SK-N-SH treated with all-trans-retinoic acid at 6 μM for 48 hours (cell line): Measurements from ENCODE around the gene TMEM259.

ENCODE experiments used
- ATAC-seq: fragments of 200-7000 bp; cut with Tn5 transposase; 3 replicates; pipeline ENCODE4 v1.9.1; 2020; ENCODE audit warnings: mild to moderate bottlenecking, moderate library complexity
- BACH2 ChIP-seq: fragments of 250-450 bp; sonication (Bioruptor Pico); IDR thresholded peaks from 2 replicates; pipeline ENCODE4 v1.9.0; 2021; ENCODE audit warnings: mild to moderate bottlenecking, borderline replicate concordance
- ESRRG ChIP-seq: fragments of 250-450 bp; sonication (Bioruptor Pico); IDR thresholded peaks from 2 replicates; pipeline ENCODE4 v1.6.1; 2021; ENCODE audit warnings: mild to moderate bottlenecking
- ISL1 ChIP-seq: fragments of 250-450 bp; sonication (Bioruptor Pico); IDR thresholded peaks from 2 replicates; pipeline ENCODE4 v2.1.2; 2022; ENCODE audit warnings: mild to moderate bottlenecking, moderate library complexity
- OSR1 ChIP-seq: fragments of 250-450 bp; sonication (Bioruptor Pico); IDR thresholded peaks from 2 replicates; pipeline ENCODE4 v1.8.0; 2022; ENCODE audit warnings: moderate library complexity, mild to moderate bottlenecking, inconsistent platforms
- PPARA ChIP-seq: fragments of 250-450 bp; sonication (Bioruptor Pico); IDR thresholded peaks from 2 replicates; pipeline ENCODE4 v1.5.0; 2020; ENCODE audit warnings: mild to moderate bottlenecking, borderline replicate concordance
- RARB ChIP-seq: fragments of 250-450 bp; sonication (Bioruptor Pico); IDR thresholded peaks from 2 replicates; pipeline ENCODE4 v1.8.0; 2021; ENCODE audit warnings: mild to moderate bottlenecking, moderate library complexity
- SNAI2 ChIP-seq: fragments of 250-450 bp; sonication (Bioruptor Pico); IDR thresholded peaks from 2 replicates; pipeline ENCODE4 v1.5.0; 2020; ENCODE audit warnings: mild to moderate bottlenecking, moderate library complexity
- TCF4 ChIP-seq: fragments of 250-450 bp; sonication (Bioruptor Pico); IDR thresholded peaks from 2 replicates; pipeline ENCODE4 v1.8.0; 2021; ENCODE audit warnings: mild to moderate bottlenecking, moderate library complexity, borderline replicate concordance
- TOX ChIP-seq: fragments of 250-450 bp; sonication (Bioruptor Pico); IDR thresholded peaks from 2 replicates; pipeline ENCODE4 v1.8.0; 2021; ENCODE audit warnings: mild to moderate bottlenecking, moderate library complexity, borderline replicate concordance
- ZC3H10 ChIP-seq: fragments of 250-450 bp; sonication (Bioruptor Pico); IDR thresholded peaks from 2 replicates; pipeline ENCODE4 v1.5.1; 2021; ENCODE audit warnings: mild to moderate bottlenecking, moderate library complexity
- ZFP3 ChIP-seq: fragments of 250-450 bp; sonication (Bioruptor Pico); IDR thresholded peaks from 2 replicates; pipeline ENCODE4 v1.5.0; 2020; ENCODE audit warnings: mild to moderate bottlenecking, moderate library complexity
- ZFP30 ChIP-seq: fragments of 450-650 bp; formaldehyde crosslinking; IDR thresholded peaks from 2 replicates; pipeline ENCODE4 v1.5.0; 2022; ENCODE audit warnings: mild to moderate bottlenecking, moderate library complexity
- ZNF565 ChIP-seq: fragments of 450-650 bp; formaldehyde crosslinking; conservative IDR thresholded peaks from 2 replicates; pipeline ENCODE4 v1.5.0; 2020; ENCODE audit warnings: low read depth, mild to moderate bottlenecking, moderate library complexity
- ZNF70 ChIP-seq: fragments of 450-650 bp; formaldehyde crosslinking; IDR thresholded peaks from 2 replicates; pipeline ENCODE4 v1.5.0; 2020; ENCODE audit warnings: mild to moderate bottlenecking, moderate library complexity
- ZNF8 ChIP-seq: fragments of 450-650 bp; formaldehyde crosslinking; IDR thresholded peaks from 2 replicates; pipeline ENCODE4 v1.5.0; 2020; ENCODE audit warnings: mild to moderate bottlenecking, moderate library complexity
- TF ChIP-seq, protein P1 (sequence below): fragments of 250-450 bp; sonication (Bioruptor Pico); IDR thresholded peaks from 2 replicates; pipeline ENCODE4 v1.5.1; 2021; ENCODE audit warnings: mild to moderate bottlenecking, moderate library complexity
- TF ChIP-seq, protein P2 (sequence below): fragments of 250-450 bp; sonication (Bioruptor Pico); IDR thresholded peaks from 2 replicates; pipeline ENCODE4 v1.8.0; 2021; ENCODE audit warnings: low read depth, mild to moderate bottlenecking, moderate library complexity, borderline replicate concordance
- TF ChIP-seq, protein P3 (sequence below): fragments of 250-450 bp; sonication (Bioruptor Pico); IDR thresholded peaks from 2 replicates; pipeline ENCODE4 v1.5.0; 2020; ENCODE audit warnings: mild to moderate bottlenecking, moderate library complexity
- TF ChIP-seq, protein P4 (sequence below): fragments of 250-450 bp; sonication (Bioruptor Pico); IDR thresholded peaks from 2 replicates; pipeline ENCODE4 v1.5.1; 2020; ENCODE audit warnings: low read depth, mild to moderate bottlenecking, moderate library complexity

Gene TMEM259

DNA sequence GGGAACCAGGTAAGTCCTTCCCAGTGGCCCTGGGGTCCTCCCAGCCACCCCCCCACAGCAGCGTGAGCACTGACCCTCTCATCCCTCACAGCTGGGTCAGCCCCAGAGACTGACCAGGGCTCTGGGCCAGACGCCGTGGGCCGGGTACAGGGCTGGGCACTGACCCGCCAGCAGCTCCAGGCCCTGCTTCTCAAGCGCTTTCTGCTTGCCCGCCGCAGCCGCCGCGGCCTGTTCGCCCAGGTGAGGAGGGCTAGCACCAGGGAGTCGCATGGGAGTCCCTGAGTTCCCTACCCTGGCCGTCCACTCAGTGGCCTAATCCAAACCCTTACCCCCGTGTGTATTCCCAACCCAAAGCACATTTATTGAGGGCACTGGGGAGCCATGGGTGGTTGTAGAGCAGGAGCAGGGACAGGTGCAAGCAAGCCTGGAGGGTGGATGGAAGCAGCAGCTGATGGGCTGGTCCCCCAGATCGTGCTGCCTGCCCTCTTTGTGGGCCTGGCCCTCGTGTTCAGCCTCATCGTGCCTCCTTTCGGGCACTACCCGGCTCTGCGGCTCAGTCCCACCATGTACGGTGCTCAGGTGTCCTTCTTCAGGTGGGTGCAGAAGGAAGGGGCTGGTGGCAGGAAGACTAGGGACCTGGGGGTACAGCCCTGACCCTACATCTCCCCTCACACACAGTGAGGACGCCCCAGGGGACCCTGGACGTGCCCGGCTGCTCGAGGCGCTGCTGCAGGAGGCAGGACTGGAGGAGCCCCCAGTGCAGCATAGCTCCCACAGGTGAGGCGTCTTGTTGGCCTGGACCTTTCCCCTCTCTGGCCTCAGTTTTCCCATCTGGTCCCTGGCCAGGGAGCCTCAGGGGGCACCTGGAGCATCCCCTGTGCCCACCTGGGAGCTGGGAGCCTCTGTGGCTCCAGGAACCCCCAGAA is 33.4 kb upstream of the TMEM259 start:
- ATAC-seq, result no peak; the same call in 2 of the 3 replicates
- TF ChIP-seq ZFP30 (CRISPR knock-in tag) (no peak), ZNF70 (no peak), ZNF8 (CRISPR knock-in tag) (no peak), ZC3H10 (CRISPR knock-in tag) (no peak), BACH2 (no peak), ZFP3 (no peak), OSR1 (CRISPR knock-in tag) (no peak), SNAI2 (no peak), RARB (CRISPR knock-in tag) (no peak), ISL1 (CRISPR knock-in tag) (no peak)
- TF ChIP-seq, protein P1, sequence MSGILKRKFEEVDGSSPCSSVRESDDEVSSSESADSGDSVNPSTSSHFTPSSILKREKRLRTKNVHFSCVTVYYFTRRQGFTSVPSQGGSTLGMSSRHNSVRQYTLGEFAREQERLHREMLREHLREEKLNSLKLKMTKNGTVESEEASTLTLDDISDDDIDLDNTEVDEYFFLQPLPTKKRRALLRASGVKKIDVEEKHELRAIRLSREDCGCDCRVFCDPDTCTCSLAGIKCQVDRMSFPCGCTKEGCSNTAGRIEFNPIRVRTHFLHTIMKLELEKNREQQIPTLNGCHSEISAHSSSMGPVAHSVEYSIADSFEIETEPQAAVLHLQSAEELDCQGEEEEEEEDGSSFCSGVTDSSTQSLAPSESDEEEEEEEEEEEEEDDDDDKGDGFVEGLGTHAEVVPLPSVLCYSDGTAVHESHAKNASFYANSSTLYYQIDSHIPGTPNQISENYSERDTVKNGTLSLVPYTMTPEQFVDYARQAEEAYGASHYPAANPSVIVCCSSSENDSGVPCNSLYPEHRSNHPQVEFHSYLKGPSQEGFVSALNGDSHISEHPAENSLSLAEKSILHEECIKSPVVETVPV, result no peak
- TF ChIP-seq, protein P2, sequence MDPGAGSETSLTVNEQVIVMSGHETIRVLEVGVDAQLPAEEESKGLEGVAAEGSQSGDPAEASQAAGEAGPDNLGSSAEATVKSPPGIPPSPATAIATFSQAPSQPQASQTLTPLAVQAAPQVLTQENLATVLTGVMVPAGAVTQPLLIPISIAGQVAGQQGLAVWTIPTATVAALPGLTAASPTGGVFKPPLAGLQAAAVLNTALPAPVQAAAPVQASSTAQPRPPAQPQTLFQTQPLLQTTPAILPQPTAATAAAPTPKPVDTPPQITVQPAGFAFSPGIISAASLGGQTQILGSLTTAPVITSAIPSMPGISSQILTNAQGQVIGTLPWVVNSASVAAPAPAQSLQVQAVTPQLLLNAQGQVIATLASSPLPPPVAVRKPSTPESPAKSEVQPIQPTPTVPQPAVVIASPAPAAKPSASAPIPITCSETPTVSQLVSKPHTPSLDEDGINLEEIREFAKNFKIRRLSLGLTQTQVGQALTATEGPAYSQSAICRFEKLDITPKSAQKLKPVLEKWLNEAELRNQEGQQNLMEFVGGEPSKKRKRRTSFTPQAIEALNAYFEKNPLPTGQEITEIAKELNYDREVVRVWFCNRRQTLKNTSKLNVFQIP (CRISPR knock-in tag), result no peak
- TF ChIP-seq, protein P3, sequence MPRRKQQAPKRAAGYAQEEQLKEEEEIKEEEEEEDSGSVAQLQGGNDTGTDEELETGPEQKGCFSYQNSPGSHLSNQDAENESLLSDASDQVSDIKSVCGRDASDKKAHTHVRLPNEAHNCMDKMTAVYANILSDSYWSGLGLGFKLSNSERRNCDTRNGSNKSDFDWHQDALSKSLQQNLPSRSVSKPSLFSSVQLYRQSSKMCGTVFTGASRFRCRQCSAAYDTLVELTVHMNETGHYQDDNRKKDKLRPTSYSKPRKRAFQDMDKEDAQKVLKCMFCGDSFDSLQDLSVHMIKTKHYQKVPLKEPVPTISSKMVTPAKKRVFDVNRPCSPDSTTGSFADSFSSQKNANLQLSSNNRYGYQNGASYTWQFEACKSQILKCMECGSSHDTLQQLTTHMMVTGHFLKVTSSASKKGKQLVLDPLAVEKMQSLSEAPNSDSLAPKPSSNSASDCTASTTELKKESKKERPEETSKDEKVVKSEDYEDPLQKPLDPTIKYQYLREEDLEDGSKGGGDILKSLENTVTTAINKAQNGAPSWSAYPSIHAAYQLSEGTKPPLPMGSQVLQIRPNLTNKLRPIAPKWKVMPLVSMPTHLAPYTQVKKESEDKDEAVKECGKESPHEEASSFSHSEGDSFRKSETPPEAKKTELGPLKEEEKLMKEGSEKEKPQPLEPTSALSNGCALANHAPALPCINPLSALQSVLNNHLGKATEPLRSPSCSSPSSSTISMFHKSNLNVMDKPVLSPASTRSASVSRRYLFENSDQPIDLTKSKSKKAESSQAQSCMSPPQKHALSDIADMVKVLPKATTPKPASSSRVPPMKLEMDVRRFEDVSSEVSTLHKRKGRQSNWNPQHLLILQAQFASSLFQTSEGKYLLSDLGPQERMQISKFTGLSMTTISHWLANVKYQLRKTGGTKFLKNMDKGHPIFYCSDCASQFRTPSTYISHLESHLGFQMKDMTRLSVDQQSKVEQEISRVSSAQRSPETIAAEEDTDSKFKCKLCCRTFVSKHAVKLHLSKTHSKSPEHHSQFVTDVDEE, result no peak
- TF ChIP-seq, all 23 proteins: peak for 0

DNA sequence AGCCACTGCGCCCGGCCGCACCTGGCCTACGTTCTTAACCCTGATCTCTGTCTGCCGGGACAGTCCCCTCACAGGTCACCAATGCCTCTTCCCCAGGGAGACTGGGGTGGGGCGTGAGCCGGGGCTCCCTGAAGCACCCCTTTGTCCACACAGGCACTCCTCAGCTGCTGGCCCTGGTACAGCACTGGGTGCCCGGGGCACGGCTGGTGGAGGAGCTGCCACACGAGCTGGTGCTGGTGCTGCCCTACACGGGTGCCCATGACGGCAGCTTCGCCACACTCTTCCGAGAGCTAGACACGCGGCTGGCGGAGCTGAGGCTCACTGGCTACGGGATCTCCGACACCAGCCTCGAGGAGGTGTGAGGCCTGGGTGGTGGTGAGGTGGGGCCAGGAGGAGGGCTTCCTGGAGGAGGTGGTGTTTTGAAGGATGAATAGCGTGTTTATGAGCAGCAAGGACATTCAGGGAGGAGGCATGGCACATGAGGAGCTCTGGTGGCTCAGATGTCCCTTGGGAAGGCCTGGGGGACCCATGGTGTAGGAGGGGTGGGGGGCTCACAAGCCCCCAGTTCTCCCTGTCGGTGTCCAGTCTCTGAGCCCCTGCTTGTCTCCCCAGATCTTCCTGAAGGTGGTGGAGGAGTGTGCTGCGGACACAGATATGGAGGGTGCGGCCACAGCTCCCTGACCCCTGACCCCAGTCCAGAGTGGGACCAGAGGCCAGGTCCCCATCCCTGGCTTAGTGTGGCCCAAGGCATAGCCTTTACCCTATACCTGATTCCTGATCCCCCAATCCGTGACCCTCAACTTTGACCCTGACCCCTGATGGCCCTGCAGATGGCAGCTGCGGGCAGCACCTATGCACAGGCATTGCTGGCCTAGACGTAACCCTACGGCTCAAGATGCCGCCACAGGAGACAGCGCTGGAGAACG is 32.5 kb upstream of the TMEM259 start:
- TF ChIP-seq TCF4 (CRISPR knock-in tag) (no peak), RARB (CRISPR knock-in tag) (no peak), TOX (no peak), ZNF70 (no peak)
- TF ChIP-seq, all 23 proteins: peak for 0
- ATAC-seq, result peak; percentile 21; the same call in 1 of the 3 replicates

DNA sequence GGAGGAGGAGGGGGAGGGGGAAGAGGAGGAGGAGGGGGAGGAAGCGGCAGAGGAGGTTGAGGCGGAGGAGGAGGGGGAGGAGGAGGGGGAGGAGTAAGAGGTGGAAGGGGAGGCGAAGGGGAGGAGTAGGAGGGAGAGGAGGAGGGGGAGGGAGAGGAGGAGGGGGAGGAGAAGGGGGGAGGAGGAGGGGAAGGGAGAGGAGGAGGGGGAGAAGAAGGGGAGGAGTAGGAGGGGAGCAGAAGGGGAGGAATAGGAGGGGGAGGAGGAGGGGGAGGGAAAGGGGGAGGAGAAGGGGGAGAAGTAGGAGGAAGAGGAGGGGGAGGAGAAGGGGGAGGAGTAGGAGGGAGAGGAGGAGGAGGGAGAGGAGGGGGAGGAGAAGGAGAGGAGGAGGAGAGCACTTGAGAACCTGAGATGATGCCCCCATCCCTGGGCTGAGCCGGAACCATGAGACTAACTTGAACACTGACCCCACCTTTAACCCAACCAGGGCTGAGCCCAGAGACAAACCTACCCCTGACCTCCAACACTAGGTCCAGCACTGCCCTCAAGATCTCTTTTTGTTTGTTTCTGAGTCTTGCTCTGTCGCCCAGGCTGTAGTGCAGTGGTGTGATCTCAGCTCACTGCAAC is 31.5 kb upstream of the TMEM259 start:
- ATAC-seq, result no peak; the same call in 2 of the 3 replicates
- TF ChIP-seq ZNF565 (CRISPR knock-in tag) (no peak), BACH2 (no peak), RARB (CRISPR knock-in tag) (no peak), TCF4 (CRISPR knock-in tag) (no peak), TOX (no peak), OSR1 (CRISPR knock-in tag) (no peak), ESRRG (CRISPR knock-in tag) (no peak), ZC3H10 (CRISPR knock-in tag) (no peak), PPARA (CRISPR knock-in tag) (no peak)
- TF ChIP-seq, protein P4, sequence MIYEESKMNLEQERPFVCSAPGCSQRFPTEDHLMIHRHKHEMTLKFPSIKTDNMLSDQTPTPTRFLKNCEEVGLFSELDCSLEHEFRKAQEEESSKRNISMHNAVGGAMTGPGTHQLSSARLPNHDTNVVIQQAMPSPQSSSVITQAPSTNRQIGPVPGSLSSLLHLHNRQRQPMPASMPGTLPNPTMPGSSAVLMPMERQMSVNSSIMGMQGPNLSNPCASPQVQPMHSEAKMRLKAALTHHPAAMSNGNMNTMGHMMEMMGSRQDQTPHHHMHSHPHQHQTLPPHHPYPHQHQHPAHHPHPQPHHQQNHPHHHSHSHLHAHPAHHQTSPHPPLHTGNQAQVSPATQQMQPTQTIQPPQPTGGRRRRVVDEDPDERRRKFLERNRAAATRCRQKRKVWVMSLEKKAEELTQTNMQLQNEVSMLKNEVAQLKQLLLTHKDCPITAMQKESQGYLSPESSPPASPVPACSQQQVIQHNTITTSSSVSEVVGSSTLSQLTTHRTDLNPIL, result no peak
